Lower leg skin (tissue), 3 donors: ENCODE measurements around the gene ZNF593OS.

Experiments
- CTCF ChIP-seq, 3 donors: fragments of 450-650 bp; IDR thresholded peaks; one replicate each; pipeline ENCODE4 v1.5.1; 2016; ENCODE audit warnings: antibody characterized with exemption in 3 of 3, mild to moderate bottlenecking in 3 of 3, moderate library complexity in 2 of 3
- POLR2A ChIP-seq, 2 donors: fragments of 450-650 bp; IDR thresholded peaks; one replicate each; pipeline ENCODE4 v1.6.1; 2016 to 2017; ENCODE audit warnings: antibody characterized with exemption in 2 of 2, mild to moderate bottlenecking in 1 of 2, moderate library complexity in 1 of 2

DNA sequence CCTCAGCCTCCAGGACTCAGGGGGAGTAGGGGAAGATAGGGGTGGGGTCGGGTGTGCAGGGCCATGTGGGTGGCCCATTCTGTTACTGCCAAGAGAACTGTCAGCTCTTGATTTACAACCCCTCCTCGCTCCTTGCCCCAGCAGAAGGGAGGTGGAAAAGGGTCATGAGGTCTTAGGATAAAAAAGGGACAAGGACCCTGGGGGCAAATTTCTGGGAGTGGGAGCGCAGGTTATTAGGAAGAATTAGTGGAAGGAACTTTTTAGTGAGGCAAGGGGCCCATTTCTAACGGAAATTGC is 11.9 kb downstream of the ZNF593OS start:
- TF ChIP-seq POLR2A (IDR thresholded peaks at IDR 0.05) (no peak), CTCF (IDR thresholded peaks at IDR 0.05) (no peak)
